ENCODE data around the gene ADAMTS6.

DNA sequence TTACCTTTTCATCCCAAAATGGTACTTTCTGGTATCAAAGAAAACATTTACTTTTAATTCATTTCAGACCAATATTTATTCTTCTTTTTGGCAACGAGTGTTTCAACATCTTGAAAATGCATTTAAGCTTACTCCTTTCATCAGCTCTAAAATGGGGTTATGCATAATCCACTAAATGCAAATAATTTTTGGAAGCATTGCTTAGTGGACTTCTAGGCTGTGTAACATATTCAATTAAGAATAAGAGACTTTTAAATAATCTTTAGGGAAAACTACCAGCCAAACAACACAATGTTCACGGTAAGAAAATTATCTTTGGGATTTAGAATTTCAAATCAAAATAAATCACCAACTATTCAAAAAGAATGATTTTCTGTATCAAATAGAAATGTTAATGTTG, 118.2 kb downstream of the ADAMTS6 start:
- TF ChIP-seq POLR2A (IDR thresholded peaks at IDR 0.05) (no peak), EP300 (IDR thresholded peaks at IDR 0.05) (no peak)

Measured in tibial nerve (tissue), 3 donors.